ENCODE results near the gene KIRREL1.

The KIRREL1 gene

DNA sequence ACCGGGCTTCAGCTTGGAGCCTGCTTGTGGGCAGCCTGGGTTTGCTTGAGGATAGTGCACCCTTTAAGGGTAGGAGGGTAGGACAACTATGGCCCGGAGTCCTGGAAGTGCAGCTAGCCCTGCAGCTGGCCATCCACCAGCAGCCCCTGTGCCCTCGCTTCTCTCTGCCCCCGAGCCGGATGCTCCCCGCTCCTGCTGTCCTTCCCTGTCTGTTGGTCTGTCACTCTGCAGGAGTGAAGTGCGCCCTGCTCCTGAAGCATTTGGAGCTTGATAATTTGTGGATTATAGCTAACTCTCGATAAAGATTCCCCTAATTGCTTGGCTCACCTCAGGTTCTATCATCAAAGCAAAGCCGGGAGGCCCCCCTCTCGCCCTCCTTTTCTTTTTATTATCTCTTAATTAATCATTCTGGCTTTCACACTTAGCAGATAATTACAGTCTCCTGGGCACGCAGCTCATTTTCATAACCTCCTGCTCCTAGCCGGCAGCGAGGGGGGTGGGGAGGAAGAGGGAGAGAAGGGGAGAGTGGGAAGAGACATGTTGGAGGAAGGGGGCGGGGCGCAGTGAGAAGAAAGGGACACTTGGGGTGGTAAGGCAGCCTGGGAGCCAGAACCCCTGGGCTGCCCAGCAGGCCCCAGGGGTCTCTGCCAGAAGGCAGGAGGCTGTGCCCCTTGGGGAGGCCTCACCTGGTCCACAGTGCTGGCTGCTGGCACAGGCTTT lies 14.4 kb downstream of the KIRREL1 start:
- DNase-seq (ENCODE audit: low read depth), result no peak

- DNase-seq (ENCODE audit: low read depth), result no peak
These were observed 15.2 kb downstream of the KIRREL1 start for GRCh38 chr1:158008630-158009029.

GRCh38 chr1:158011714-158012113 lies 18.3 kb downstream of the KIRREL1 start:
- no peak for DNase-seq (ENCODE audit: low read depth)

- no peak for DNase-seq (ENCODE audit: low read depth)
These were observed 20.6 kb downstream of the KIRREL1 start for GRCh38 chr1:158013840-158014730.

GRCh38 chr1:158014731-158015320 lies 21.4 kb downstream of the KIRREL1 start:
- no peak for DNase-seq (ENCODE audit: low read depth)

DNA sequence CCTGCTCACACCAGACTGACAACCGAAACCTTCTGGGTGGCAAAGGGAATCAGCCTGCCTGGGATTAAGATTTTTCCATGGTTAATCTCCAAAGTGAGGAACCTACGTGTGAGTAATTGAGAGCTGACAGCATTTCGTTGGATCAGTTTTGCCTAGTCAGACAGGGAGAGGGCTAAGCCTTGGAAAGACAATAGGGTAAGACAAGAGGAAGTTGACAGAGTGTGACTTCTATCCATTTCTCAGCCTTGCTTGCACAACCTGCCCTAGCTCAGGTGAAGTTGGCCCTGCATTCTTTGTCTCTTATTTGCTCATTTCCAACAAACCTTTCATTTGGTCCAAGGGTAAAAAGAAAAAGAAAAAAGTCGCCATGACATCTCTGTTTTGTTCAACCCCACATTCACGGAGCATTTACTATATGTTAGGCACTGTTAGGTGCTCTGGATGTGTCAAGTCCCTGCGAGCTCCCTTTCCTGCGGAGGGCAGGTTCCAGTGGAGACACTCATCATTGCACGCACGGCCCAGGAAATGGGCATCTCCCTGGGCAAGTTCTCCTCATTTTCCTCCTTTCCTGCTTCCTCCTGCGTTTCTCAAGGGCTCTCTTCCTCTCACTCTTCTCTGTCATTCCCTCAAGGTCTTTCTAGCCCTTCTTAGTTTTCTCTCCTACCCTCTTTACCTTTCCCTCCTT lies 23.3 kb downstream of the KIRREL1 start:
- no peak for DNase-seq (ENCODE audit: low read depth)

GRCh38 chr1:158017800-158018595 lies 24.6 kb downstream of the KIRREL1 start:
- no peak for DNase-seq (ENCODE audit: low read depth)

DNA sequence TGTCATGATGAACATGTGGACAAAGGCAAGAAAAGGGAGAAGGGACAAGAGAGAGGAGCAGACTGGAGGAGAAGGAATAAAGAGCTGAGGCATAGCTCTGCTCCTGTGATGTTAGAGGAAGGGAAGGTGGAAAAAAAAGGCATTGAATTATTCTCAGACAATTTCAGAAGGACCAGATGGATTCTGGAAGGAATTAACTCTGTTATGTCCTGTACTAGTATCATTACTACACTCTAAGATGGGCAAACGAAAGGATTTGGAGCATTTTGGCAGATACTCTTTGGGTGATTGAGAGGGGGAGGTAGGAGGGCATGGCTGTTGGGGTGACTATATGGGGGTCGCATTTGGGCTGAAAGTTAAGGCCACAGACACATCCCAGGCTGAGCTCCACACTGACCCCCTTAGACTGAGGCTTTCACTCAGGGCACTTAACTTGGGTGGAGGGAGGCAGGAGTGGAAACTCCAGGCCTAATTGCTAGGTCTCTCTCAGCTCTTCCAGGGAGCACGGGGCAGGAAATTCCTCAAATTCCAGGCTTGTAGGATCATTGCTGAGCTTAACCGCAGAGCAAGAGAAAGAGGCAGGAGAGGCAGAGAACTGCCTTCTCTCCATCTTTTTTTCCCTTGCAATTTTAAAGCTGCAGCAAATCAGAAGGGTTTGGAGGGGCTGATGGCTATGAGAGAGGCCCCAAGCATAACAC lies 25.9 kb downstream of the KIRREL1 start:
- DNase-seq (ENCODE audit: low read depth), result peak; percentile 80

DNA sequence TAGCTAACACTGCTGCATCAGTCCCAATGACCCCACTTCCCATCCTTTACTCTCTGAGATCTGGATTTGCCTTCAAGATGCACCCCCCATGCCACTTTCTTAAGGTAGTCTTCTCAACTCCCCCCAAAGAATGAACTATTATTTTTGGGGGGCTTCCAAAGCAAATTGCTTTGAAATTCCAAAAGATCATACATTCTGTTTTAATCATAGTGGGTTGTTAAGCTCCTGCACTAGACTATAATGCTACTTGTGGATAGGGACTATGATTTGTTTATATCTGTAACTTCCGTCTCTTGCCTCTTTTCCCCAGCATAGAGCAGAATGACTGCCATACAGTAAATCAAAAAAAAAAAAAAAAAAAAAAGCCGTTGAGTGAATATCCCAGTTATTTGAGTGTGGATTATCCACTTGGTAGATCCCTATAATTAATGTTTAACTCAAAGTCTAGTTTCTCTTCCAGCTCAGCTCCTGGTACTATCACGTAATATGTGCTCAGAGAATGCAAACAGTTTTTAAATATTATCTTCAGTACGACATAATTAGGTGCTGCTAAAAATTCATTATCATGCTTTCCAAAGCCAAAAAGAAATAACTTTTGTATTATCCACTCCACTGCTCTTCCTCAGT lies 26.9 kb downstream of the KIRREL1 start:
- DNase-seq (ENCODE audit: low read depth), result no peak

- DNase-seq (ENCODE audit: low read depth), result no peak
These were observed 27.6 kb downstream of the KIRREL1 start for GRCh38 chr1:158020886-158021620.

DNA sequence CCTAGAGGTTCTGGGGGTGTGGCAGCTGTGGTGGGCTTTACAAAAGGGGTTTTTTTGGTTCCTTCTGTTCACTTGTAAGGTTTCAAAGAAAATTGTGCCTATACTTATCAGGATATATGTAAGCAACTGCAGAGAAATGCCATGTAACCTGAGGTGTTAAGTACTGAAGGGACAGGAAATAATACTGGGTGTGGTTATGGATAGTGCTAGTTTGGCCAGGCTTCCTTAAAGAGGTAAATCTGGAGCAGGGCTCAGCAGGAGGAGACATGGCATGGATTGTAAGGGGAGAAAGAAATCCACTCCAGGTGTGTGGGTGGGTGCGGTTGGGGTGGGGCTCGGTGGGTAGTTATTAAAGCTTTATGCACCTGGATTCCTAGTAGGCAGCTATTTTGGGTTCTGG lies 28.3 kb downstream of the KIRREL1 start:
- no peak for DNase-seq (ENCODE audit: low read depth)

DNA sequence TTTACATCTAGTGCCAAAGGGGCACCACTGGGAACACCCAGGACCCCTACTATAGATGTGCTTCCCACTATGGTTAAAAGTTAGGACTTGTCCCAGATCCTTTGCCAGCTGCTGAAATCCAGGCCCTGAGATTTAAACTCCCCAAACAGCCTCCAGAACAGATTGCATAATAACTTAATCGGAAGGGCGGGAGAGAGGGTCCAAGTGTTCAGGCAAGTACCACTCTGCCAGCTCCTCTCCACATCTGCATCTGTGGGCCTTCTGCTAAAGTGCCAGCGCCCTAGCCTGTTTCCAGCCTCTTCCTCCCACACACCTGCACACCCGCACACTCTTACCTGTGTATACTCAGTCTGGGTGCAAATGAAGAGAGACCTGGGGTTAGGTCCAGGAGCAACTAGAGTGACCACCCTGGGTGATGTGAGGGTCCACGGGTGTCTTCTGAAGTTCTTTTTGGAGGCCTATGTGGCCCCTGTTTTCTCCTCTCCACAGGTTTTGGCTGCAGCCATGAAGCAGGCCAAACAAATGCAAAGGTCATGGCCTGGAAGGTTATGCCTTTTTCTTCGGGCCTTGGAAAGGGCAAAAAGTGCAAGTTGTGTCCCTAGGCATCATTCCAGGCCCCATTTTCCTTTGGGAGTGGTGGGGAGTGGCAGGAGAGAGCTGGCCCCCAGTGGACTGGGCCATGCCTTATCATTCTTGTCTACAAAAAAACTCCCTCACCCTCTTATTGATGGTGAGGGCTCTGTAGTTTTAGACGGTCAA lies 29.3 kb downstream of the KIRREL1 start:
- no peak for DNase-seq (ENCODE audit: low read depth)

GRCh38 chr1:158024737-158025136 lies 31.3 kb downstream of the KIRREL1 start:
- DNase-seq (ENCODE audit: low read depth), result no peak

DNA sequence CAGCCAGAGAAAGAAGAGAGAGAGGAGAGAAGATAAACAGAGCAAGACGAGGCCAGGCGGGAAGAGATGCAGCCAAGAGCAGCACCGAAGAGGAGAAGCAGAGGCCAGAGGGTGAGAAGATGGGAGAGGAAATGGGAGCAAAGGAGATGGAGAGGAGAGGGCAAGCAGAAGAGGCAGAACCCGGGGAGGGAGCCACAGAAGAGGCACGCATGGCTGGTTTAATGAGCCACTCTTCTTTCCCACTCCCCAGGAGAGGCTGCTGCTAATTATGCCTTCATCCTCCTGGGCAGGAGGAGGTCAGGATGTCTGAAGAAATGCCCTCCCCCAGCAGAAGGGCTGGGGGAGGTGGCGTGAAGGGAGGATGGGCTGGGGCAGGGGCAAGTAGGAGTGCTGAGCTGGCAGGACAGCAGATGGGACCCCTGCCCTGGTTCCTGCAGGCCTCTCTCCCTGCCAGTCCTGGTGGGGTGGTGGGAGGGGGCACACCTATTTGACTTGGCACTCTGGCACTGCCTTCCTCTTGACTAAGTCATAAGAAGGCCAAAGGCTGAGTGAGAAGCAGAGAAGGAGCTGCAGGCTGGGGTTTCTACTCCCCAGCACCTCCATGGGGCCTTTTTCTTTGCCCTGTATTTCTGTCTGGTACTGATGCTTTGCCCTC lies 32.3 kb downstream of the KIRREL1 start:
- no peak for DNase-seq (ENCODE audit: low read depth)

- no peak for DNase-seq (ENCODE audit: low read depth)
These were observed 33.2 kb downstream of the KIRREL1 start for GRCh38 chr1:158026651-158027050.

GRCh38 chr1:158027508-158027907 lies 34.1 kb downstream of the KIRREL1 start:
- no peak for DNase-seq (ENCODE audit: low read depth)

- DNase-seq (ENCODE audit: low read depth), result no peak
These were observed 35.5 kb downstream of the KIRREL1 start for GRCh38 chr1:158028969-158029368.

DNA sequence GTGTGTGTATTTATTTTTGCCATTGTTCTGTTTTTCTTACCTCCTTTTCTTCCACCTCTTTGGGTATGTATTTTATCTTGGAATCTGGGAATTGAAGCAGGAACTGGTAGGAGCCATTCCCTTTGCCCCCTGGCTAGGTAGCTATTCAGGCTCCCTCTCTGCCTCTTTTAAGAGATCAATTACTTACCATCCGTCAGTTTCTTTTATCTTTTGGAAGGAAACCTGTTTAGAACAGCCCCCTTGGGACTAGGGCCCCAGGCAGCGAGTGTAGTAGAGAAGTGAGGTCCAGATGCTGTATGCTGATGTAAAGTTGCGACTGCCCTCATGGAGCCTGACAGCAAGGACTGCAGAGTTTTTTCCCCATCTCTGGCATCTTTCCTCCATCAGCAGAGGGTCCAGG lies 41.6 kb downstream of the KIRREL1 start:
- DNase-seq (ENCODE audit: low read depth), result no peak

All from fibroblast of the conjunctiva (primary cell).